SK-N-SH treated with all-trans-retinoic acid at 6 μM for 48 hours (cell line): Measurements from ENCODE around the gene GPSM1.

Experiments used
- ATAC-seq: fragments of 200-7000 bp; cut with Tn5 transposase; 3 replicates; pipeline ENCODE4 v1.9.1; 2020; ENCODE audit warnings: mild to moderate bottlenecking, moderate library complexity
- ARNTL ChIP-seq: fragments of 450-650 bp; formaldehyde crosslinking; IDR thresholded peaks from 2 replicates; pipeline ENCODE4 v1.5.0; 2020; ENCODE audit warnings: low read depth, mild to moderate bottlenecking, moderate library complexity, borderline replicate concordance
- BACH2 ChIP-seq: fragments of 250-450 bp; sonication (Bioruptor Pico); IDR thresholded peaks from 2 replicates; pipeline ENCODE4 v1.9.0; 2021; ENCODE audit warnings: mild to moderate bottlenecking, borderline replicate concordance
- CSDC2 ChIP-seq: fragments of 250-450 bp; sonication (Bioruptor Pico); IDR thresholded peaks from 2 replicates; pipeline ENCODE4 v1.5.0; 2020; ENCODE audit warnings: mild to moderate bottlenecking, moderate library complexity
- CSRNP3 ChIP-seq: fragments of 250-450 bp; sonication (Bioruptor Pico); IDR thresholded peaks from 2 replicates; pipeline ENCODE4 v1.5.1; 2021; ENCODE audit warnings: mild to moderate bottlenecking, moderate library complexity
- ESRRG ChIP-seq: fragments of 250-450 bp; sonication (Bioruptor Pico); IDR thresholded peaks from 2 replicates; pipeline ENCODE4 v1.6.1; 2021; ENCODE audit warnings: mild to moderate bottlenecking
- GLIS3 ChIP-seq: fragments of 250-450 bp; sonication (Bioruptor Pico); IDR thresholded peaks from 2 replicates; pipeline ENCODE4 v1.5.0; 2020; ENCODE audit warnings: mild to moderate bottlenecking, moderate library complexity
- ISL1 ChIP-seq: fragments of 250-450 bp; sonication (Bioruptor Pico); IDR thresholded peaks from 2 replicates; pipeline ENCODE4 v2.1.2; 2022; ENCODE audit warnings: mild to moderate bottlenecking, moderate library complexity
- OSR1 ChIP-seq: fragments of 250-450 bp; sonication (Bioruptor Pico); IDR thresholded peaks from 2 replicates; pipeline ENCODE4 v1.8.0; 2022; ENCODE audit warnings: moderate library complexity, mild to moderate bottlenecking, inconsistent platforms
- POU6F1 ChIP-seq: fragments of 250-450 bp; sonication (Bioruptor Pico); IDR thresholded peaks from 2 replicates; pipeline ENCODE4 v1.8.0; 2021; ENCODE audit warnings: low read depth, mild to moderate bottlenecking, moderate library complexity, borderline replicate concordance
- PPARA ChIP-seq: fragments of 250-450 bp; sonication (Bioruptor Pico); IDR thresholded peaks from 2 replicates; pipeline ENCODE4 v1.5.0; 2020; ENCODE audit warnings: mild to moderate bottlenecking, borderline replicate concordance
- RARB ChIP-seq: fragments of 250-450 bp; sonication (Bioruptor Pico); IDR thresholded peaks from 2 replicates; pipeline ENCODE4 v1.8.0; 2021; ENCODE audit warnings: mild to moderate bottlenecking, moderate library complexity
- SNAI2 ChIP-seq: fragments of 250-450 bp; sonication (Bioruptor Pico); IDR thresholded peaks from 2 replicates; pipeline ENCODE4 v1.5.0; 2020; ENCODE audit warnings: mild to moderate bottlenecking, moderate library complexity
- TCF4 ChIP-seq: fragments of 250-450 bp; sonication (Bioruptor Pico); IDR thresholded peaks from 2 replicates; pipeline ENCODE4 v1.8.0; 2021; ENCODE audit warnings: mild to moderate bottlenecking, moderate library complexity, borderline replicate concordance
- TOX ChIP-seq: fragments of 250-450 bp; sonication (Bioruptor Pico); IDR thresholded peaks from 2 replicates; pipeline ENCODE4 v1.8.0; 2021; ENCODE audit warnings: mild to moderate bottlenecking, moderate library complexity, borderline replicate concordance
- ZC3H10 ChIP-seq: fragments of 250-450 bp; sonication (Bioruptor Pico); IDR thresholded peaks from 2 replicates; pipeline ENCODE4 v1.5.1; 2021; ENCODE audit warnings: mild to moderate bottlenecking, moderate library complexity
- ZFP3 ChIP-seq: fragments of 250-450 bp; sonication (Bioruptor Pico); IDR thresholded peaks from 2 replicates; pipeline ENCODE4 v1.5.0; 2020; ENCODE audit warnings: mild to moderate bottlenecking, moderate library complexity
- ZFP30 ChIP-seq: fragments of 450-650 bp; formaldehyde crosslinking; IDR thresholded peaks from 2 replicates; pipeline ENCODE4 v1.5.0; 2022; ENCODE audit warnings: mild to moderate bottlenecking, moderate library complexity
- ZNF565 ChIP-seq: fragments of 450-650 bp; formaldehyde crosslinking; conservative IDR thresholded peaks from 2 replicates; pipeline ENCODE4 v1.5.0; 2020; ENCODE audit warnings: low read depth, mild to moderate bottlenecking, moderate library complexity
- ZNF70 ChIP-seq: fragments of 450-650 bp; formaldehyde crosslinking; IDR thresholded peaks from 2 replicates; pipeline ENCODE4 v1.5.0; 2020; ENCODE audit warnings: mild to moderate bottlenecking, moderate library complexity
- ZNF8 ChIP-seq: fragments of 450-650 bp; formaldehyde crosslinking; IDR thresholded peaks from 2 replicates; pipeline ENCODE4 v1.5.0; 2020; ENCODE audit warnings: mild to moderate bottlenecking, moderate library complexity
- TF ChIP-seq, protein P1 (sequence below): fragments of 250-450 bp; sonication (Bioruptor Pico); IDR thresholded peaks from 2 replicates; pipeline ENCODE4 v1.8.0; 2020; ENCODE audit warnings: mild to moderate bottlenecking, moderate library complexity, borderline replicate concordance
- TF ChIP-seq, protein P2 (sequence below): fragments of 250-450 bp; sonication (Bioruptor Pico); IDR thresholded peaks from 2 replicates; pipeline ENCODE4 v1.5.1; 2020; ENCODE audit warnings: low read depth, mild to moderate bottlenecking, moderate library complexity

Gene GPSM1

GRCh38 chr9:136397643-136398042 is 70.3 kb downstream of the GPSM1 start:
- no peak for ATAC-seq
- TF ChIP-seq, protein P1, sequence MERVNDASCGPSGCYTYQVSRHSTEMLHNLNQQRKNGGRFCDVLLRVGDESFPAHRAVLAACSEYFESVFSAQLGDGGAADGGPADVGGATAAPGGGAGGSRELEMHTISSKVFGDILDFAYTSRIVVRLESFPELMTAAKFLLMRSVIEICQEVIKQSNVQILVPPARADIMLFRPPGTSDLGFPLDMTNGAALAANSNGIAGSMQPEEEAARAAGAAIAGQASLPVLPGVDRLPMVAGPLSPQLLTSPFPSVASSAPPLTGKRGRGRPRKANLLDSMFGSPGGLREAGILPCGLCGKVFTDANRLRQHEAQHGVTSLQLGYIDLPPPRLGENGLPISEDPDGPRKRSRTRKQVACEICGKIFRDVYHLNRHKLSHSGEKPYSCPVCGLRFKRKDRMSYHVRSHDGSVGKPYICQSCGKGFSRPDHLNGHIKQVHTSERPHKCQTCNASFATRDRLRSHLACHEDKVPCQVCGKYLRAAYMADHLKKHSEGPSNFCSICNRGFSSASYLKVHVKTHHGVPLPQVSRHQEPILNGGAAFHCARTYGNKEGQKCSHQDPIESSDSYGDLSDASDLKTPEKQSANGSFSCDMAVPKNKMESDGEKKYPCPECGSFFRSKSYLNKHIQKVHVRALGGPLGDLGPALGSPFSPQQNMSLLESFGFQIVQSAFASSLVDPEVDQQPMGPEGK (CRISPR knock-in tag), result no peak
- TF ChIP-seq BACH2, result no peak
- no peak for TF ChIP-seq GLIS3
- no peak for TF ChIP-seq ZNF8 (CRISPR knock-in tag)
- no peak for TF ChIP-seq CSRNP3 (CRISPR knock-in tag)
- TF ChIP-seq ZNF70, result no peak
- no peak for TF ChIP-seq POU6F1 (CRISPR knock-in tag)
- TF ChIP-seq ZFP3 (CRISPR knock-in tag), result no peak
- no peak for TF ChIP-seq ESRRG (CRISPR knock-in tag)
- no peak for TF ChIP-seq TOX (CRISPR knock-in tag)
- no peak for TF ChIP-seq ZC3H10
- no peak for TF ChIP-seq OSR1 (CRISPR knock-in tag)
- no peak for TF ChIP-seq CSDC2 (CRISPR knock-in tag)
- TF ChIP-seq TCF4 (CRISPR knock-in tag), result no peak
- no peak for TF ChIP-seq RARB
- TF ChIP-seq PPARA (CRISPR knock-in tag), result no peak
- TF ChIP-seq ZFP30 (CRISPR knock-in tag), result no peak
- TF ChIP-seq, protein P2, sequence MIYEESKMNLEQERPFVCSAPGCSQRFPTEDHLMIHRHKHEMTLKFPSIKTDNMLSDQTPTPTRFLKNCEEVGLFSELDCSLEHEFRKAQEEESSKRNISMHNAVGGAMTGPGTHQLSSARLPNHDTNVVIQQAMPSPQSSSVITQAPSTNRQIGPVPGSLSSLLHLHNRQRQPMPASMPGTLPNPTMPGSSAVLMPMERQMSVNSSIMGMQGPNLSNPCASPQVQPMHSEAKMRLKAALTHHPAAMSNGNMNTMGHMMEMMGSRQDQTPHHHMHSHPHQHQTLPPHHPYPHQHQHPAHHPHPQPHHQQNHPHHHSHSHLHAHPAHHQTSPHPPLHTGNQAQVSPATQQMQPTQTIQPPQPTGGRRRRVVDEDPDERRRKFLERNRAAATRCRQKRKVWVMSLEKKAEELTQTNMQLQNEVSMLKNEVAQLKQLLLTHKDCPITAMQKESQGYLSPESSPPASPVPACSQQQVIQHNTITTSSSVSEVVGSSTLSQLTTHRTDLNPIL, result no peak
- TF ChIP-seq ZNF565 (CRISPR knock-in tag), result no peak
- no peak for TF ChIP-seq ARNTL (CRISPR knock-in tag)
- TF ChIP-seq, all 23 proteins: peak for 0

GRCh38 chr9:136398286-136398685 is 70.9 kb downstream of the GPSM1 start:
- TF ChIP-seq CSDC2 (CRISPR knock-in tag) (no peak), PPARA (CRISPR knock-in tag) (no peak), ISL1 (CRISPR knock-in tag) (no peak), TCF4 (CRISPR knock-in tag) (no peak), ZFP30 (CRISPR knock-in tag) (no peak), ESRRG (CRISPR knock-in tag) (no peak), GLIS3 (no peak), ZNF565 (CRISPR knock-in tag) (no peak), SNAI2 (CRISPR knock-in tag) (no peak), CSRNP3 (CRISPR knock-in tag) (no peak)
- ATAC-seq, result no peak

GRCh38 chr9:136399176-136400037 is 72.1 kb downstream of the GPSM1 start:
- no peak for TF ChIP-seq ZFP3 (CRISPR knock-in tag)
- no peak for TF ChIP-seq BACH2
- no peak for TF ChIP-seq CSRNP3 (CRISPR knock-in tag)
- TF ChIP-seq POU6F1 (CRISPR knock-in tag), result no peak
- TF ChIP-seq, protein P1 (CRISPR knock-in tag), result no peak
- no peak for TF ChIP-seq ZNF565 (CRISPR knock-in tag)
- TF ChIP-seq ZNF70, result no peak
- TF ChIP-seq TCF4 (CRISPR knock-in tag), result no peak
- no peak for TF ChIP-seq ZC3H10
- no peak for TF ChIP-seq OSR1 (CRISPR knock-in tag)
- TF ChIP-seq TOX (CRISPR knock-in tag), result no peak
- no peak for TF ChIP-seq ESRRG (CRISPR knock-in tag)
- no peak for TF ChIP-seq CSDC2 (CRISPR knock-in tag)
- no peak for TF ChIP-seq ARNTL (CRISPR knock-in tag)

More at GRCh38 chr9:136399176-136400037, 72.1 kb downstream of the GPSM1 start:
- ATAC-seq, result peak; percentile 35
